ENCODE data around the gene TRAPPC3L. TPM values are rescaled to one million over a fixed set of nuclear protein-coding genes. Genes with fewer than 3 reads are reported as not detected.

Gene TRAPPC3L
- polyA plus RNA-seq, 2 of the 4 experiments (the other 2 are of a cell fraction) = not detected

GRCh38 chr6:116514111-116514510 lies 31.4 kb downstream of the TRAPPC3L start:
- 67% methylated on average over 4 of the region's 4 CpGs for WGBS (ENCODE audit: missing lambda C conversion rate)
- TF ChIP-seq, protein P1, sequence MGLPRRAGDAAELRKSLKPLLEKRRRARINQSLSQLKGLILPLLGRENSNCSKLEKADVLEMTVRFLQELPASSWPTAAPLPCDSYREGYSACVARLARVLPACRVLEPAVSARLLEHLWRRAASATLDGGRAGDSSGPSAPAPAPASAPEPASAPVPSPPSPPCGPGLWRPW (IDR thresholded peaks at IDR 0.05) = no peak
- TF ChIP-seq ZC3H11A (IDR thresholded peaks at IDR 0.05) = no peak
- no peak for FAIRE-seq
- H3K9me3 ChIP-seq = peaks cover 1% of the 10 kb centered on the region; the same call in 1 of the 3 replicates
- H3K27ac ChIP-seq = no peak overlapping the region
- no peak overlapping the region for H3K4me3 ChIP-seq
- CTCF ChIA-PET = interaction anchor here (1.4 to 3.1 kb wide), 3 partner anchors 19 to 245 kb away, joined by 5 to 12 read pairs (median 9); no protein-coding TSS in a partner anchor
- POLR2A ChIA-PET = interaction anchor here (0.8 kb wide), 1 partner anchor 261 kb away, joined by 3 read pairs; the partner anchor contains the start of gene TSPYL4
- no peak for ATAC-seq
- no peaks in the 10 kb centered on the region for H3K4me1 ChIP-seq
- H3K4me2 ChIP-seq = no peak overlapping the region
- DNase-seq (ENCODE audit: low read depth in 1 of 2, low spot score in 1 of 2) = no peak

DNA sequence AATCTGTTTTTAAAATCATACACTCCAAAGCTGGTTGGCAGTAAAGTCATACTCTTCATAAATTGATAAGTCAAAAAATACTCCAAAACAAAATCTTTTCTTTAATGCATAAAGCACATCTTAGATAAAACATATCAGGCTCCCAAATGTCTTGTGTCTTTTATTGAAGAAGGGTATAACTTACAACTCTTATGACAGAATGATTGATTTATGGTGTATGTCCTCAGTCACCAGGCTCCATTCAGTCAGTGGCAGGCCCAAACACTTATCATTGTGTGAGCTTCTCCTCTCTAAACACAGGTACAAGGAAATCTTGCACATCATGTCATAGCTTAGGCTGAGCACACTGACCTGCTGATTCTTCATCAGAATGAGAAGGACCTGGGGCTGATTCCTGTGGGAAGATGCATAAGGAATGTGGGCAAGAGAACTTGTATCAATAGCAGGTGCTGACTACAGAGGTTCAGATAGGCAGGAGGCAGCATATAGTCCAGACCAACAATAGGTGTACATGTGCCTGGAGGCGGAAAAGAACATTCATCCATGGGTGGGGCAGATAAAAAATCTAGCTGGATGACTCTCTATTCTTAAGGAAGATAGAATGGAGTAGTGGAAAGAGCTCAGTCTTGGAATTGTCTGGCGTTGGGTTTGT lies 32.1 kb downstream of the TRAPPC3L start:
- H3K27ac ChIP-seq = no peak overlapping the region
- no peak overlapping the region for H3K4me2 ChIP-seq
- 44% methylated on average over 2 of the region's 2 CpGs for WGBS (ENCODE audit: missing lambda C conversion rate)
- no peak overlapping the region for H3K4me3 ChIP-seq
- ChIA-PET POLR2A (no interaction called here), CTCF (interaction anchor here (1.4 to 3.1 kb wide), 3 partner anchors 20 to 53 kb away, joined by 5 to 12 read pairs (median 6); partner anchors contain the start of gene CALHM6)
- peaks cover 4% of the 10 kb centered on the region; the same call in 1 of the 3 replicates for H3K9me3 ChIP-seq
- FAIRE-seq = no peak
- no peak for DNase-seq (ENCODE audit: low read depth in 1 of 2, low spot score in 1 of 2)
- no peak for ATAC-seq
- TF ChIP-seq HDAC2 (IDR thresholded peaks at IDR 0.05) (no peak), POLR2AphosphoS2 (conservative IDR thresholded peaks at IDR 0.05; ENCODE audit: low read length) (no peak), KDM1A (IDR thresholded peaks at IDR 0.05; ENCODE audit: low read depth) (no peak), HOXB13 (CRISPR knock-in tag; IDR thresholded peaks at IDR 0.05; ENCODE audit: low read depth) (no peak), SREBF2 (IDR thresholded peaks at IDR 0.05) (no peak), CHD2 (IDR thresholded peaks at IDR 0.05; ENCODE audit: low read length, partially characterized antibody) (no peak), NFE2L2 (conservative IDR thresholded peaks at IDR 0.05; ENCODE audit: low read length) (no peak), MAZ (IDR thresholded peaks at IDR 0.05; ENCODE audit: borderline replicate concordance, low read depth, low read length) (no peak), HEYL (CRISPR knock-in tag; IDR thresholded peaks at IDR 0.05) (no peak), CTCF (IDR thresholded peaks at IDR 0.05) (no peak), MYC (IDR thresholded peaks at IDR 0.05; ENCODE audit: borderline replicate concordance, low read length) (no peak), ZNF302 (CRISPR knock-in tag; IDR thresholded peaks at IDR 0.05) (no peak), USF2 (IDR thresholded peaks at IDR 0.05) (no peak), FOSL2 (IDR thresholded peaks at IDR 0.05) (no peak), FOSL2 (CRISPR knock-in tag; IDR thresholded peaks at IDR 0.05) (no peak), FOSB (CRISPR knock-in tag; IDR thresholded peaks at IDR 0.05) (no peak)
- TF ChIP-seq, protein P2, sequence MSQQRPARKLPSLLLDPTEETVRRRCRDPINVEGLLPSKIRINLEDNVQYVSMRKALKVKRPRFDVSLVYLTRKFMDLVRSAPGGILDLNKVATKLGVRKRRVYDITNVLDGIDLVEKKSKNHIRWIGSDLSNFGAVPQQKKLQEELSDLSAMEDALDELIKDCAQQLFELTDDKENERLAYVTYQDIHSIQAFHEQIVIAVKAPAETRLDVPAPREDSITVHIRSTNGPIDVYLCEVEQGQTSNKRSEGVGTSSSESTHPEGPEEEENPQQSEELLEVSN (IDR thresholded peaks at IDR 0.05; ENCODE audit: borderline replicate concordance, low read depth) = no peak
- H3K4me1 ChIP-seq = no peaks in the 10 kb centered on the region

DNA sequence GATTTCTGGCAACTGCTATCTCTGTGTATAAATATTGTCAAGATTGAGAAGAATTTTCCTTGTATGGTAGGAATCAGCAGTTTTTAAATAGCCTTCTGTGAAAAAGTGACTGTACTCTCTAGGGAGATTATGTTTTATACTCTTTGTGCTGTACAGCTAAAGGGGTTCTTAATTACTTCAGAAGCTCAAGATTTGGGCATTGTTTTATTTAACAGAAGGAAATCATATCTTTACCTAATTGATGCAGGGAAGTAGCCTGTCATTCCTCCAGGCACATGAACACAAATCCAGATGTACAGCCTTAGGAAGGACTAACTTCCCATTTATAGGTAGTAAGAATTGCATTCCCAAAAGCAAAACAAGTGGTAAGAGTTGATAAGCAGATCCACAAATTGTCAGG lies 32.8 kb downstream of the TRAPPC3L start:
- Histone ChIP-seq H3K4me1 (no peaks in the 10 kb centered on the region), H3K4me3 (no peak overlapping the region), H3K27ac (no peak overlapping the region), H3K9me3 (peaks cover 4% of the 10 kb centered on the region; the same call in 1 of the 3 replicates), H3K4me2 (no peak overlapping the region)
- POLR2A ChIA-PET = no interaction called here
- CTCF ChIA-PET = interaction anchor here (1.5 to 3.1 kb wide), 4 partner anchors 20 to 244 kb away, joined by 6 to 12 read pairs (median 6); partner anchors contain the start of gene CALHM6
- ATAC-seq (no peak), FAIRE-seq (no peak), DNase-seq (ENCODE audit: low read depth in 1 of 2, low spot score in 1 of 2) (no peak)
- no peak for TF ChIP-seq SREBF2 (IDR thresholded peaks at IDR 0.05)
- TF ChIP-seq ZSCAN20 (CRISPR knock-in tag; IDR thresholded peaks at IDR 0.05) = no peak
- TF ChIP-seq RNF2 (IDR thresholded peaks at IDR 0.05; ENCODE audit: borderline replicate concordance, low read depth) = no peak
- TF ChIP-seq CHD4 (IDR thresholded peaks at IDR 0.05; ENCODE audit: borderline replicate concordance) = no peak
- TF ChIP-seq CHD2 (IDR thresholded peaks at IDR 0.05; ENCODE audit: low read length, partially characterized antibody) = no peak
- TF ChIP-seq MAFK (IDR thresholded peaks at IDR 0.05; ENCODE audit: partially characterized antibody) = no peak
- no peak for TF ChIP-seq EHMT2 (IDR thresholded peaks at IDR 0.05; ENCODE audit: low read depth)
- TF ChIP-seq, protein P3, sequence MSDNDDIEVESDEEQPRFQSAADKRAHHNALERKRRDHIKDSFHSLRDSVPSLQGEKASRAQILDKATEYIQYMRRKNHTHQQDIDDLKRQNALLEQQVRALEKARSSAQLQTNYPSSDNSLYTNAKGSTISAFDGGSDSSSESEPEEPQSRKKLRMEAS (IDR thresholded peaks at IDR 0.05) = no peak
- TF ChIP-seq EHF (CRISPR knock-in tag; IDR thresholded peaks at IDR 0.05) = no peak
- TF ChIP-seq JUN (IDR thresholded peaks at IDR 0.05) = no peak
- TF ChIP-seq ZC3H11A (IDR thresholded peaks at IDR 0.05) = no peak
- no peak for TF ChIP-seq POLR2AphosphoS2 (conservative IDR thresholded peaks at IDR 0.05; ENCODE audit: low read length)

Measured in A549 (cell line).